ENCODE measurements around the gene HES2. TPM values are rescaled to one million over a fixed set of nuclear protein-coding genes. Genes with fewer than 3 reads are reported as not detected.

Gene HES2, protein sequence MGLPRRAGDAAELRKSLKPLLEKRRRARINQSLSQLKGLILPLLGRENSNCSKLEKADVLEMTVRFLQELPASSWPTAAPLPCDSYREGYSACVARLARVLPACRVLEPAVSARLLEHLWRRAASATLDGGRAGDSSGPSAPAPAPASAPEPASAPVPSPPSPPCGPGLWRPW
- under 1 TPM; 0.17 to 0.89 (median 0.33) TPM for polyA plus RNA-seq (ENCODE audit: insufficient read length in 3 of 3)
- long read RNA-seq, donor 1, partial matches to known transcripts: 0 of 1 reads
- long read RNA-seq, donor 1, other reads (novel, unspliced or antisense): 0 of 1 reads
- long read RNA-seq, donor 2: 0 reads
- long read RNA-seq, donor 3: 0 reads
- long read RNA-seq, donor 4, full-length matches to known transcripts: 1 of 1 reads
- long read RNA-seq, donor 4, partial matches to known transcripts: 0 of 1 reads
- long read RNA-seq, donor 4, other reads (novel, unspliced or antisense): 0 of 1 reads
- long read RNA-seq, donor 5: 0 reads
- long read RNA-seq, donor 6: 0 reads
- long read RNA-seq, donor 7: 0 reads
- long read RNA-seq, donor 8, full-length matches to known transcripts: 1 of 1 reads
- long read RNA-seq, donor 8, partial matches to known transcripts: 0 of 1 reads
- long read RNA-seq, donor 8, other reads (novel, unspliced or antisense): 0 of 1 reads
- long read RNA-seq, donor 9: 0 reads
- long read RNA-seq, donor 10: 0 reads
- long read RNA-seq, donor 11: 0 reads
- long read RNA-seq, donor 12: 0 reads
- long read RNA-seq, donor 13: 0 reads
- long read RNA-seq, donor 14: 0 reads
- long read RNA-seq, donor 15: 0 reads
- long read RNA-seq, donor 16: 0 reads

DNA sequence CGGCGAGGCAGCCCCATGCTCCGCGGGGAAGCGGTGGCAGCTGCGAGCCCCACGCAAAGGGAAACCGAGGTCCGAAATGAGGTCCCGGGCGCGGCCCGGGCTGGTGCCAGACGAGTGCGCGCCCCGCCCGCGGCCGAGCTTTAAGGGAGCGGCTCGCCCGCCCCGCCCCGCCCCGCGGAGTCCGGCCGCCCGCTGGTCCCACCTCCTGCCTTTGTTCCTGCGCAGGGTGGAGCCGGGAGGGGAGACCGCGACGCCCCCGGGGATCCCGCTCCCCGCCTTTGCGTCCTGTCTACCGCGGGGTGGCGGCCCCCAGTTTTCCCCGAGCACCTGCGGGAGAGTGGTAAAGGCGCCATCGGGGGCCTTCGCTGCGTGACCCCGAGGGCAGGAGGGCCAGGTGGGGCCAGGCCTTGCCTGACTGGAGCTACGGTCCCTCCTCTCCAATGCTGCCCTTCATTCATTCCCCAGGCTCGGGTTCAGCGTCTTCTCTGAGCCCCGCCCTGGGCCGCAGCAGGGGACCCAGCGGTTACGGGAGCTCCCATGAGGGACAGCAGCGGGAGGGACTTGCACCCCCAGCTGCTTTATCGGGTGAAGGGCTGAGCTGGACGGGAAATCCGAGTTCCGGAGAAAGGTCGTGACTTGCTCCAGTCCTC is at the start of gene HES2:
TSS of gene HES2 (minus strand) at position 116 of the 650 bp plus-strand sequence. CDS start at position 17, 99 bp downstream.
- DNase-seq (ENCODE audit: extremely low read depth in 1 of 11, low read depth in 9 of 11, low spot score in 4 of 11): no peak

DNA sequence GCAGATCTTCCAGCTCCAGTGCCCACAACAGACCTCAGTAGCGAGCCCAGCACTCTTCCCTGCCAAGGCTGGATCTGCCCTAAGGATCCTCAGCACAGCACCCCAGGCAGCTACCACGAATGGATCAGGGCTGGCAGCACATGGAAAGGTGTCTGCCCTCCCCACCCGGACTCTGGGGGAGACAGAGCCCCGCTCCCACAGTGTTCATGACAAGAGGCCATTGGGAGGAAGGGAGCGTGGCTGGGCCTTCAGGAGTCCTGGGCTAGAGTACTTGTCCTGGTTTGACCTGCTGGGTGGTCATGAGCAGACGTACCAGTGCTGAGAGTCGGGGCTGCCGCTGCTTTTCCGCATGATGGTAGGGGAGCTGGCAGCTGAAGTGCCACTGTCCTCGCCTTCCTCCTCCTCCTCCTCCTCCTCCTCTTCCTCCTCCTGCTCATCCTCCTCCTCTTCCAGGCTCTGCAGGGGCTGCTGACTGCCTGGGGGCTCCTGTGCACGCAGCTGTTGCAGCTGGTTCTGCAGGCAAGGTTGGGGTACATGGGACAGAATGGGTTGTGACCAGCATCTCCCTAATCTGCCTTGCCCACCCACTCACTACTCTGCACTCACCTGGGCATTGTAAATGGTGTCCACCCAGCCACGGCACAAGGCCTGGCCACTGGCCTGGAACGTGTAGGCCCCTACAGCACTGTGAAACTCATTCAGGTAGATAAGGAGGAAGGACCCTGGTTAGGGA is 49.2 kb upstream of the HES2 start:
- no peak for DNase-seq (ENCODE audit: extremely low read depth in 1 of 11, low read depth in 9 of 11, low spot score in 4 of 11)

DNA sequence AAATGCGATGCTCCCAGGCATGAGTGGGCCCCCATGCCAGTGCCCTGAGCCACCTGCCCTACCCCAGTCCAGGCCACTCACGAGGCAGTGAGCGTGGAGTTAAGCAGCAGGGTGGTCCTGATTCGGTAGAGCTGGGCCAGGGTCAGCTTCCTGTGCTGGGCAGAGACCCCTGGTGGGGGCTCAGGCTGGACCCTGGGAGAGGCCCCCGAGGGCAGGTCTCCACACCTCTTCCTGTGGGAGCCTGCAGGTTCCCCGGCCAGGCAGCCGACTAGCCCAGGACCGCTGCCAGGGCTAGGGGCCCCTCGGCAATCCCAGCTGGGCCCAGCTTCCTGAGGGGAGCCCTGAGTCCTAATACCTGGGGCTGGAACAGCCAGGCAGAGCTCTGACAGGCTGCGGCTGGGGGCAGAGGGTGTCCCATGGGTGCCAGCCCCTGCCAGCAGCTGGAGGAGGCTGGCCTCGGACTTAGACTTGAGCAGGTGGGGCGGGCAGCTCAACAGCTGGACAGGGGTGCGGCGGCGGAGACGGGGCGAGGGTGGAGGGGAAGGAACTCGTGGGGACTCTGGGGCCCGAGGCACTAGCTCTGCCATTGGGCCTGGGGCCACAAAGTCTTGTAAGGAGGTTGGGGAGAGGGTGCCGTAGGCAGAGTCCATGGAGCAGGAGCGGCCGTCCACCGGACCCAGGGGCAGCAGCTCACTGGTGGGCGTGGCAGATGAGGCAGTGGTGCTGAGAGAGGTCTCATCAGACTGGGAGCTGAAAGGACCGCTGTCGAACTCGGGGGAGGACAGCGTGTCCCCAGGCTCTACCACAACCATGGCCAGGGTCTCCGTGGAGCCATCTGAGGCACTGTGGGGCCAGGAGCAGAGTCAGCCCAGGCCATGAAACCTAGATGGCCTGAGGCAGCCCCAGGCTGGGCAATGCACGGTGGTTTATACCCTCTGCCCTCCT is 48.3 kb upstream of the HES2 start:
- no peak for DNase-seq (ENCODE audit: extremely low read depth in 1 of 11, low read depth in 9 of 11, low spot score in 4 of 11)

DNA sequence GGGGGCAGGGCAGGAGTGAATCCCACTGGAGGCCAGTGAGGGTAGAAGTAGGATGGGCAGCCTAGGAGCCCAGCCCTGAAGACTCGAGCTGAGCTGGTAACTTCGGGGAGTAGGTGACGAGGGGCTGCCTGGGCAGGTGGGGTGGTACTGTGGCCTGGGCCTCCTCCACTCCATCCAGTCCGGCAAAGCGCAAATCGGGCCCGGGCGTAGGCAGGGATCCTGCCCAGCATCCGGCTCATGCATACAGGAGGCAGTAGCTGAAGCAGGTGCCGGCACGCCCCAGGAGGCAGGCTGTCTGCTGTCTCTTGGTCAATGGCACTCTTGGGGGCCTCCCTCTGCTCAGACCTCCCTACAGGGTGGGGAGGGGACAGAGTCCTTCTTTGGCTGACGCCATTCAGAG is 47.5 kb upstream of the HES2 start:
- no peak for DNase-seq (ENCODE audit: extremely low read depth in 1 of 11, low read depth in 9 of 11, low spot score in 4 of 11)

DNA sequence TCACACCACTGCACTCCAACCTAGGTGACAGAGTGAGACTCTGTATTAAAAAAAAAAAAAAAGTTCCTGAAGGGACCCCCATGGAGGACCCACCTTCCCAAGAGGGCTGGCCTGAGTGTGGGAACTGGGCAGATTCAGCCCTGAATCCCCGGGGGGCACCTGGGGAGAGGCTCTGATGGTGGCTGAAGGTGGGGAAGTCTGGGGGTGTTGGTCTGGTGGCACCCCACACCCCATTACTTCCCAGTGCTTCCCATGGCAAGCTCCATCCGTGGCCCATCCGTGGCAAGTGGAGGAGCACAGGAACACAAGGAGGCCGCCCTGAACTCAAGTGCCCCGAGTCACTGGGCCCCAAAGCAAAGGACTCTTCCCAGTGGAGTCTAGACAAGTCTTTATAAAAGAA is 47.0 kb upstream of the HES2 start:
- no peak for DNase-seq (ENCODE audit: extremely low read depth in 1 of 11, low read depth in 9 of 11, low spot score in 4 of 11)

- DNase-seq (ENCODE audit: extremely low read depth in 1 of 11, low read depth in 9 of 11, low spot score in 4 of 11): no peak
Observed at GRCh38 chr1:6466023-6466422, 46.3 kb upstream of the HES2 start, which contains the start of gene TNFRSF25. Gene TNFRSF25 (minus strand): TSS chr1:6466173. CDS start chr1:6466107, 66 bp downstream.

- DNase-seq (ENCODE audit: extremely low read depth in 1 of 11, low read depth in 9 of 11, low spot score in 4 of 11): no peak
Observed at GRCh38 chr1:6465461-6466005, 45.8 kb upstream of the HES2 start.

DNA sequence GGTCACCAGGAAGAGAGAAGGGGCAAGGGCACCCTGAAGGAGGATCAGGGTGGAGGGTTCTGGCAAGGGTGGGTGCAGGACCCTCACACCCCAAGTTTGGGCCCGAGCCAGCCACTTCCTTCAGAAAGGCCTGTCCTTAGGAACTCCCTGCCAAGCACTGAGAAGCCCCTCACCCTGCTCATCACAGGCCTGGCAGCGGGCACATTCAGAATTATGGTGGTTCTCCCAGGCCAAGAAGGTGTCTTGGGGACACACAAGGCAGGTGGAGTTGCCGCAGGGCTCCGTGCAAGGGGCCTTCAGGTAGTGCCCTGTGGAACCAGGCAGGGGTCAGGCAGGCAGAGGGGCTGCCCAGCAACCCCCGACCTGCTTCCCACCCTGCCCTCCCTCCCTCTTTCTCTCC is 45.2 kb upstream of the HES2 start:
- DNase-seq (ENCODE audit: extremely low read depth in 1 of 11, low read depth in 9 of 11, low spot score in 4 of 11): no peak

DNA sequence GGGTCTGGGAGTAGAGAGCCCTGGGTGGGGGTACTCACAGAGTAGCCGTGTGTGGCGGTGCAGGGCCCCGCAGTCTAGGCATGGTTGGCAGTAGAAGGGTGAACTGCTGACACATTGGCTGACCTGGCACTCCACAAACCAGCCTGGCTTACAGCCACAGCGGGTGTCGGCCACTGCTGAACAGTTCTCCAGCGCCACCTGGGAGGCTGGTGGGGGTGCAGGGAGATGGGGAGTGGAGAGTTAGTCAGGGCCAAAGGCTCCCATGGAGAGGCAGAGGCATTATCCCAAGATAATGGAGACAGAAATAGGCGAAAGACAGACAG is 44.8 kb upstream of the HES2 start:
- no peak for DNase-seq (ENCODE audit: extremely low read depth in 1 of 11, low read depth in 9 of 11, low spot score in 4 of 11)

- no peak for DNase-seq (ENCODE audit: extremely low read depth in 1 of 11, low read depth in 9 of 11, low spot score in 4 of 11)
Observed at GRCh38 chr1:6463120-6463412, 43.3 kb upstream of the HES2 start.

GRCh38 chr1:6462412-6463119 is 42.8 kb upstream of the HES2 start:
- no peak for DNase-seq (ENCODE audit: extremely low read depth in 1 of 11, low read depth in 9 of 11, low spot score in 4 of 11)

DNA sequence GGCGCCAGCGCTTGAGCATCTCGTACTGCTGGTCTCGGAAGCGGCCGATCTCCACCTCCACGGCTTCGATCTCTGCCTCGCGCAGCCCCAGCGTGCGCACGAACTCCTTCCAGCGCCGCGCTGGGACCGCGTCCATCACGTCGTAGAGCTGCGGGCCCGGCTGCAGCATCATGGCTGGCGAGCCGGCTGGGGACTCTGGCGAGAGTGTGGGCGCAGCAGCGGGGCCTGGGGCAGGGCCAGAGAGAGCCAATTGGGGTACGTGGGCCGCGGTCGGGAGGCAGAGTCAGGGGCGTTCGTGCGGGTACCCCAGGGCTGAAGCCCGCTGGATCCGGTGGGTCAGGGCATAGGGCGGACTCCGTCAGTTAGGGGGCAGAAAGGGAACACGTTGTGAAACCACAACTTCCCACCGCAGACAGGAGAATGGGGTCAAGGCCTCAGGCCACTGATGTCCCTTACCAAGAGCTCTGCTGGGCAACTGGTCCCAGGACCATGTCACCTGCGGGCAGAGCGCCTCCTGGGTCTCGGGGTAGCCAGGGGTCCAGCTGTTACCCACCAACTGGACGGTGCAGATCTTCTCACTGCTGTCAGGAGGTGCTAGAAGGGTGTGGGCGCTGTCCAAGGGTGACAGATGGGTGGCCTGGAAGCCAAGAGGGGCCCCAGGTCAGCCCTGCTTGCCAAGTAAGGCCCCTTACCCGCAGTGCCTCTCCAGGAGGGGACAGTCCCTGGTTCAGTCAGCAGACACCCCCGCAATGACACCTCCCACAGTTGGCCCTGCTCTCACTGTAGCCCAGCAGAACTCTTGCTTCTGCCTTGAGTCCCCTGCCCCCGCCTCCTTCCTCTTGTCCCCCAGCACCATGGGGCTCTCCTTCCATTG is 42.1 kb upstream of the HES2 start:
- DNase-seq (ENCODE audit: extremely low read depth in 1 of 11, low read depth in 9 of 11, low spot score in 4 of 11): no peak

GRCh38 chr1:6461051-6461530 is 41.4 kb upstream of the HES2 start:
- DNase-seq (ENCODE audit: extremely low read depth in 1 of 11, low read depth in 9 of 11, low spot score in 4 of 11): no peak

DNA sequence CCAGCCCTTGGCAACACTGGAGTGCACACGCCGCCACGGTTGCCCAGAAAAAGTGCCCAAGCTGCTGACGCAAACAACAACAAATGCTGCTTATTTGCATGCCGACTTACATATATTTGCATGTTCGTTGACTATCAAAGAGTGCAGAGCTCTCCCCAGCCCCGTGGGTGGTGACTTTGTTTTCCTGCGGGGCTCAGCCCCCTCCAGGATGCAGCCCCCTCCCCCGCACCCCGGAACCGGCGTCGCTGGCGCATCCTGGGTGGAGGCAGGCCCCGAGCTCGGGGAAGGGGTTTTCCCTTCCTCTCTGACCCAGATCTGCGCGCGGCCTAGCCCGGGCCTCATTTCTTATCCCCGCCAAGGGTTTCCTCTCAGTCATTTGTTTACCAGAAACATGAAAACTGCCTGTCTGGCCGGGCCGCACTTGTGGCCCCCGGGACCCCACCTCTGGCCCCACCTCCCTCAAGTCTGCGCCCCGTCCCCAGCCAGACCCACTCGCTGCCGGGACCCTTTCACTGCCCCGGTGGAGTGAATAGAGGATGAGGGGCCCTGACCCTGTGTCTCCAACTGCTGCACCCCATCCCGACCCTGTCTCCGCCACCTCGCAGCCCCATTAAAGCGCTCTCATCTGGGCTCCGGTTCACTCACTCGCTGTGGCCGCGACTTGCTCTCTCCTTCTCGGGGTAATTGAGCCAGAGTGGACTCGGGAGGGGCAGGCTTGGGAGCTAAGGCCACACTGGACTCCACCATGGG is 40.8 kb upstream of the HES2 start:
- DNase-seq (ENCODE audit: extremely low read depth in 1 of 11, low read depth in 9 of 11, low spot score in 4 of 11): no peak

- DNase-seq (ENCODE audit: extremely low read depth in 1 of 11, low read depth in 9 of 11, low spot score in 4 of 11): no peak
Observed at GRCh38 chr1:6459850-6460265, 40.1 kb upstream of the HES2 start.
